Nephron progenitor cell (in vitro differentiated cells): ENCODE data around the gene ENKD1.

Experiments used
- DNase-seq: peaks from one replicate; pipeline ENCODE4 v3.0.0; 2021
- H3K27ac Mint-ChIP-seq: 2 replicates; pipeline ENCODE4 v1.8.0; 2021; ENCODE audit warnings: mild to moderate bottlenecking, moderate library complexity, mixed read lengths
- H3K27me3 Mint-ChIP-seq: 2 replicates; pipeline ENCODE4 v1.8.0; 2021; ENCODE audit warnings: mild to moderate bottlenecking, low read depth, mixed read lengths; ENCODE audit not compliant: poor library complexity
- H3K36me3 Mint-ChIP-seq: 2 replicates; pipeline ENCODE4 v1.8.0; 2021; ENCODE audit warnings: low read depth, mixed read lengths
- H3K4me1 Mint-ChIP-seq: 2 replicates; pipeline ENCODE4 v1.8.0; 2021; ENCODE audit warnings: mixed read lengths
- H3K4me3 Mint-ChIP-seq: 2 replicates; pipeline ENCODE4 v1.8.0; 2021; ENCODE audit warnings: mild to moderate bottlenecking, moderate library complexity, mixed read lengths
- H3K9me3 Mint-ChIP-seq: 2 replicates; pipeline ENCODE4 v1.8.0; 2021; ENCODE audit warnings: mild to moderate bottlenecking, moderate library complexity, mixed read lengths
- CTCF ChIP-seq: fragments of 200-600 bp; sonication (generic); IDR thresholded peaks from 2 replicates; pipeline ENCODE4 v1.5.0; 2021; ENCODE audit warnings: antibody characterized with exemption

Gene ENKD1

GRCh38 chr16:67666559-67667452 lies at the start of gene ENKD1, which contains the start of gene C16orf86:
ENKD1 (minus strand) TSS chr16:67666750; CDS start chr16:67666442, 308 bp downstream.
C16orf86 (plus strand) TSS chr16:67666814; CDS start chr16:67666971, 157 bp downstream.
- Mint-ChIP-seq H3K9me3 (no peaks in the 10 kb centered on the region), H3K27me3 (peaks cover 11% of the 10 kb centered on the region), H3K27ac (peak within 1 kb of the TSS; percentile 83), H3K36me3 (peaks cover 15% of the 10 kb centered on the region), H3K4me1 (peaks cover 29% of the 10 kb centered on the region), H3K4me3 (peak within 1 kb of the TSS; percentile 77)
- no peak for TF ChIP-seq CTCF
- peak; percentile 90 for DNase-seq

GRCh38 chr16:67716097-67716496 lies 49.5 kb upstream of the ENKD1 start:
- Mint-ChIP-seq H3K4me1 (peaks cover 42% of the 10 kb centered on the region), H3K4me3 (no peak overlapping the region), H3K27me3 (peaks cover 6% of the 10 kb centered on the region), H3K27ac (peak overlapping the region; percentile 78), H3K36me3 (peaks cover 37% of the 10 kb centered on the region), H3K9me3 (peaks cover 5% of the 10 kb centered on the region)
- DNase-seq: no peak
- TF ChIP-seq CTCF: no peak

- H3K4me3 Mint-ChIP-seq: no peak overlapping the region
These were observed 48.0 kb upstream of the ENKD1 start for GRCh38 chr16:67714522-67714921.

GRCh38 chr16:67713647-67714273 lies 47.2 kb upstream of the ENKD1 start:
- H3K27ac Mint-ChIP-seq: peak overlapping the region; percentile 38
- peaks cover 29% of the 10 kb centered on the region for H3K4me1 Mint-ChIP-seq
- H3K27me3 Mint-ChIP-seq: peaks cover 8% of the 10 kb centered on the region
- H3K9me3 Mint-ChIP-seq: peaks cover 5% of the 10 kb centered on the region
- no peak overlapping the region for H3K4me3 Mint-ChIP-seq
- no peak for TF ChIP-seq CTCF
- peaks cover 43% of the 10 kb centered on the region for H3K36me3 Mint-ChIP-seq
- no peak for DNase-seq

More at GRCh38 chr16:67714522-67714921, 48.0 kb upstream of the ENKD1 start:
- peaks cover 5% of the 10 kb centered on the region for H3K9me3 Mint-ChIP-seq
- peaks cover 43% of the 10 kb centered on the region for H3K36me3 Mint-ChIP-seq
- H3K27ac Mint-ChIP-seq: no peak overlapping the region
- no peak for TF ChIP-seq CTCF
- H3K27me3 Mint-ChIP-seq: peaks cover 6% of the 10 kb centered on the region
- no peak for DNase-seq
- H3K4me1 Mint-ChIP-seq: peaks cover 32% of the 10 kb centered on the region

GRCh38 chr16:67710607-67711006 lies 44.1 kb upstream of the ENKD1 start:
- DNase-seq: no peak
- peaks cover 7% of the 10 kb centered on the region for H3K27me3 Mint-ChIP-seq
- peaks cover 16% of the 10 kb centered on the region for H3K4me1 Mint-ChIP-seq
- H3K27ac Mint-ChIP-seq: peak overlapping the region; percentile 60
- H3K36me3 Mint-ChIP-seq: peaks cover 44% of the 10 kb centered on the region
- TF ChIP-seq CTCF: no peak
- H3K9me3 Mint-ChIP-seq: peaks cover 11% of the 10 kb centered on the region
- H3K4me3 Mint-ChIP-seq: no peak overlapping the region
